ENCODE results near the gene SPRR2B.
"Not testable (repeated sequence)": the region's sequence is repeated elsewhere in the genome, so short reads cannot be mapped to it uniquely, and the experiment has no call there.

Gene SPRR2B

DNA sequence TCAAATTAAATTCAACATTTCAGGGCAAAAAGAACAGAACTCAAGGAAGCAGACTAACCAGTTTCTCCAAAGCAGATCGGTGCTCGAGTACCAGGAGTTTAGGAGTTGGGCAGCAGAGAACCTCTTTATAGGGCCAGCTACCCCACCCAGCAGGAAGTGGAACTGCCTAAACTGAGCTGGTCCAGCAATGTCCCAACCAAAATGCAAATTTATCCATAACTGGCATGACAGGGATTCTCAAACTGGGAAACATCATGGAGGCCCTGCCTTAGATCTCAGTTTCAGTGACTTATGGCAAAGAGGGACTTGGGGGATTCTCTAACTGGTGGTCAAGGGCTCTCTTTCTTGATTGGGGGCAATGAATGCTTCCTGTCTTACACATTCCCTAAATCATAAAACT is at the start of gene SPRR2B:
SPRR2B (minus strand) TSS at position 101 of the 400 bp plus-strand sequence. CDS start 772 bp downstream, outside the sequence.
- no peak for DNase-seq

DNA sequence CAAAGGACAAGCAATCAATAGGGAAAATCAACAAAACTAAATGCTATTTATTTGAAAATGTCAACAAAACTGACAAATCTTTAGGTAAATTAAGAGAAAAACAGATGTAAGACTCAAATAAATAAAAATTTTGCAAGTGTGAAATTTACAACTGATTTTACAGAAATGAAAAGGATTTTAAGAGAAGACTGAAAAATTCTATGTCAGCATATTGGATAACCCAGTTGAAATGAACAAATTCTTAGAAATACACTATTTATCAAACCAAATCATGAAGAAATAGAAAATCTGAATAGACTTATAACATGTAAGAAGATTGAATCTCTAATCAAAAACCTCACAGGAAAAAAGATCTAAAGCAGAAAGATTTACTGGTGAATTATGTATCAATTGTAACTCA is 49.5 kb upstream of the SPRR2B start:
- DNase-seq, result no peak

DNA sequence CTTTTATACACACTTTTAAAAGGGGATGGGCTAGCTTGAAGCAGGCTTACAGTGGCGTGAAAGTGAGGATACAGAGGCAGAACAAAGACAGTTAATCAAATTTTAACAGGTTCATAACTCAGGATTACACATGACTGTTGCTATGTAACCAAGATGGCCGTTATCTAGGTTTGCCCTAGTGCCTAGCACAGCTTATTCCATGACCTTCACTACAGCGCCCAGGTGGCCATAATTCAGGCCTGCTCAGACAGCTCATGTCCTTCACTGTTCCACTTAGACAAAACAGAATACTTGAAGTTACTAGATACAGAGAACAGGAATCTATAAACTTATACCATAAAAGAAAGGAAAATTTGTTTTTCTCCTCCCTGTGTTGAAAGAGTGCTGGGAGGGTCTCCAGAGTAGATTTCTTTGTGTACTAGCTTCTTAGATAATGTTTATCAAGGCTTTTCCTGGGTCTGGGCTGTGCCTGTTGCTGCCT is 48.1 kb upstream of the SPRR2B start:
- no peak for DNase-seq

DNA sequence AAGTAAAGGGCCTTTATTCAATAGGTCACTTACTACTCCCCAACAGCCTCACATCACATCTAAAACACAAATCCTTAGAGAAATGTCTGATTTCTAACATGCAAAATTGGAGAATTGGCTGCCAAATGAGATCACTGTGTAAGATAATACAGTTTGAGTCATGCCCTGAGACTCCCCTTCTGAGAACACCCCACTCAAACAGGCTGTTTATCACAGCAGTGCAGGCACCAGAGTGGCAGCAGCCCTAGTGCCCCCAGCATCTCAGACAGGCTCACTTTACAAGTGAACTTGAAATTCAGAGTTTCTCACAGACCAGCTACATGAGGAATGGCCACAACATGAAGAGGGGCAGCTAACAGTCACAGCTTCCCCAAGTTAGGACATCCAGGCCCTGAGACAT is 43.9 kb upstream of the SPRR2B start:
- DNase-seq, result not testable (repeated sequence)

- no peak for DNase-seq
Observed at GRCh38 chr1:153113416-153113815, 42.0 kb upstream of the SPRR2B start, which contains the start of gene SPRR2F. TSS of gene SPRR2F (minus strand) at chr1:153113516. CDS start at chr1:153112733, 783 bp downstream.

GRCh38 chr1:153112454-153112853 is 41.0 kb upstream of the SPRR2B start:
- DNase-seq, result not testable (repeated sequence)

DNA sequence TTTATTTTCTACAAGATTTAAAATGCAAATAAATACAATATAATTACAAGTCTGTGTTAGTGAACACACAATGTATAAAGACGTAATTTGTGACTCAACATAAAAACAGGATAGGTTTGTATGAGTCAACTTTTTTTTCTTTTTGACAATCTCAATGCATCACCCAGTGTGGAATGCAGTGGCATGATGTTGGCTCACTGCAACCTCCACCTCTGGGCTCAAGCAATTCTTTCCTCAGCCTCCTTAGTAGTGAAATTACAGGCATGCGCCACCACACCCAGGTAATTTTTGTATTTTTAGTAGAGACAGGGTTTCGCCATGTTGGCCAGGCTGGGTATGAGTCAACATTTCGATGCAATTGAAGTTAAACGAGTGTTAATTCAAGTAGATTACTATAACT is 28.8 kb upstream of the SPRR2B start:
- no peak for DNase-seq

DNA sequence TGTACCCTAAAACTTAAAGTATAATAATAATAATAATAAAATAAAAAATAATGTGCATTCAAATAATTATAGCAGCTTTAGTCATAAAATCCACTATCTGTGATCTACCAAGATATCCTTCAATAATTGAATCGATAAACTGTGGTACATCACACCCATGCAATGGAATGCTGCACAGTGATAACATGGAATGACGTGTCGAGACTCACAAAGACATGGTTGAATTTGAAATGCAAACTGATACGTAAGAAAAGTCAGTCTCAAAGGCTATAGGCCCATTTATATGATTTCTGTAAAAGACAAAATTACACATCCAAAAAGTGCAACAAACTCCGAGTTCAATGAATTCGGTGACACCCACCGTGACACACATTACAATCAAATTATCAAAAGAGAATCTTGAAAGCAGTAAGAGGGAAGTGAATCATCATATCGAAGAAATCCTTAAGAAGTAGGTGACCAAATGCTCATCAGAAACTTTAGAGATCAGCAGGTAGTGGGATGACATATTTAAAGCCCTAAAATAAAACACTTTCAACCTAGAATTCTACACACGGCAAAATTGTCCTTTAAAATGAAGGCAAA is 28.1 kb upstream of the SPRR2B start:
- no peak for DNase-seq

DNA sequence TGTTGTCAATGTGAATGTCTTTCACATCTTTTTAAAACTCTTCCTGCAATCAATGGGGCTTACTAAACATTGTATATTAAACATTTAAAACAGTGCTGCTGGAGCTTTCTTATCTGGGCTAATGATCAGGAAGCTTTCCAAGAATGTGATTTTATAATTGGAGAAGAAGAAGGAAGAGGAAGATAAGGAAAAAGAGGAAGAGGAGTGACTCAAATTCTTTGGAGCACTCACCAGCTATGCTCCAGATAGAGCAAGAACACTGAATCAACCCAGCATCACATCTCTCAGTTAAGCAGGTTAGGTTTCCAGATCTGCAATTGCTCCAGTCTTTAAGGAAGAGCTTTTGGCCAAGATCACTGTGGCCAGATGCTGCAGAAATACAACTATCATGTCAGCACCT is 24.4 kb upstream of the SPRR2B start:
- DNase-seq, result no peak

- DNase-seq, result no peak
Observed at GRCh38 chr1:153094426-153094825, 23.0 kb upstream of the SPRR2B start, which contains the start of gene SPRR2E. TSS of gene SPRR2E (minus strand) at chr1:153094526. CDS start at chr1:153093751, 775 bp downstream.

- no peak for DNase-seq
Observed at GRCh38 chr1:153087652-153088051, 16.2 kb upstream of the SPRR2B start.

DNA sequence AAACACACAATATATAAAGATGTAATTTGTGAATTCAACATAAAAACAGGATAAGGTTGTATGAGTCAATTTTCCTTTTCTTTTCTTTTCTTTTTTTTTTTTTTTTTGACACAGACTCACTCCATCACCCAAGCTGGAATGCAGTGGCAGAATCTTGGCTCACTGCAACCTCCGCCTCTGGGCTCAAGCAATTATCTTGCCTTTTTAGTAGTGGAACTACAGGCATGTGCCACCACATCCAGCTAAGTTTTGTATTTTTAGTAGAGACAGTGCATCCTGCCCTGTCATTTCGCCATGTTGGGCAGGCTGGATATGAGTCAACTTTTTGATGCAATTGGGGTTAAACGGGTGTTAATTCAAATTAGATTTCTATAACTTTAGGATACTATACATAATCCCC is 10.3 kb upstream of the SPRR2B start:
- DNase-seq, result no peak

GRCh38 chr1:153072806-153073726 is 1.7 kb upstream of the SPRR2B start:
- DNase-seq, result no peak

DNA sequence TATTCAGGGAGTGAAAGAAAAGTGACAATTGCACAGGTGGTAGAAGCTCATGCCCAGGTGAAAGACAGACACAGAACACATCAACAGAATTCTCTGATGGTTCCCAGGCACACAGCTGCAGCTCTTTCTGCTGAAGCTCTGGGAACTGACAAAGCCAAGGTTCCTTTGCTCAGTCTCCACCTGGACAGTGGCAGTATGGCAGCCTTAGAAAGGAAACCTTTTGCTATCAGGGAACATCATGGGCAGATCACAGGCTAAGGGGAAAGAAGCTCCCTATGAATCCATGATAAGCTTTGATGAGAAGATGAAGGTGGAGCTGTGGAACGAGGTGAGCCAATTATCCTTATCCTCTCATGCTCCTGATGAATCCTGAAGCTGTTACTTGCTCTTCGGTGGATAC is 1.2 kb downstream of the SPRR2B start:
- no peak for DNase-seq

DNA sequence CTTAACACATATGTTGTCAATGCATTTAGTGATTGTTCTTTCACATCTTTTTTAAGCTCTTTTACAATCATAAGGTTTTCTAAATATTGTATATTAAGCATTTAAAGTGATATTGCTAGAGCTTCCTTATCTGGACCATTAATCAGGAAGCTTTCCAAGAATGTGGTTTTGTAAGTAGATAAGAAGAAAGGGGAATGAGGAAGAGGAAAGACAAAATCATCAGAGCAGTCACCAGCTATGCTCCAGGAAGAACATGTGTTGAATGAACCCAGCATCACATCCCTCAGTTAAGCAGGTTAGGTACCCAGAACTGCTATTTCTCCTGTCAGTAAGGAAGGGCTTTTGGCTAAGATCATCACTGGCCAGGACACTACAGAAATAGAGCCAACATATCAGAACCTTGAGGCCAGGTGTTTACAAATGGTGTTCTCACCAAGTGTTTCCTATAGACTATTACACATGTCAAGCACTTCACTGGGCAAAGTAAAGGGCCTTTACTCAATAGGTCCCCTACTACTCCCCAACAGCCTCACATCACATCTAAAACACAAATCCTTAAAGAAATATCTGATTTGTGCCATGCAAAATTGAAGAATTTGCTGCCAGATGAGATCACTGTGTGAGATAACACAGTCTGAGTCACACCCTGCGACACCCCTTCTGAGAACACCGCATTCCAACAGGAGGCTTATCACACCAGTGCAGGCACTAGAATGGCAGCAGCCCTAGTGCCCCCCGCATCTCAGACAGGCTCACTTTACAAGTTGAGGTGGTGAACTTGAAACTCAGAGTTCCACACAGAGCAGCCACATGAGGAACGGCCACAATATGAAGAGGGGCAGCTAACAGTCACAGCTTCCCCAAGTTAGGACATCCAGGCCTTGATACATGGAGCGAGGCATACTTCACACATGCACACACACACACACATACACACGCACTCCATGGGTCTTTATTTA is 12.3 kb downstream of the SPRR2B start:
- no peak for DNase-seq

DNA sequence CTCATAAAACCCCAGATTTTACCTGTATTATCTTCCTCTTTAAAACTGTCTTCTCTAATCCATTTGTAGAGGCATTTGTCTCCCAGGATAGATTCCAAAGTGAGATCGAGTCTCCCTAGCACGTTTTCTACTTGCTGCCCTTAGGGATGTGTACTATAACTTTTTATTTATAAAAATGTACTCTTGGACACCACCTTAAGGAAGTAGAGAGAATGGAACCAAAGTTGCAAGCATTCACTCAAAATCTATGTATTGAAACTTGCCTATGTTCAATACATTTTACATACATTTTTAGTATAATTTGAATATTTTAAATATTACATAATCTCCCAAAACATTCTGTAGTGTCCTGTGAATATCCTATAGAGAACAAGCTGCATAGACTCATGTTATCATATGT is 13.3 kb downstream of the SPRR2B start:
- DNase-seq, result no peak

DNA sequence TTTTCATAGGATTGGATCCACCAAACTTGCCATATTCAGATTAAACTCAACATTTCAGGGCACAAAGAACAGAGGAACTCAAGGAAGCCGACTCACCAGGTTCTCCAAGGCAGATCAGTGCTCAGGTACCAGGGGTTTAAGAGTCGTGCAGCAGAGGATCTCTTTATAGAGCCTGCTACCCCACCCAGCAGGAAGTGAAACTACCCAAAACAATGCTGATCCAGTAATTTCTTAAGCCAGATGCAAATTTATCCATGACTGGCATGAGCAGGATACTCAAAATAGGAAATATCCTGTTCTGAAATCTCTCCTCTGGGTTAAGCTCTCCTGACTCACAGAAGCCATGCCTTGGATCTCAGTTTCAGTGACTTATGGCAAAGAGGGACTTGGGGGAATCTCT is 14.0 kb downstream of the SPRR2B start, which contains the start of gene SPRR2A:
SPRR2A (minus strand) TSS at position 138 of the 400 bp plus-strand sequence. CDS start 777 bp downstream, outside the sequence.
- no peak for DNase-seq

DNA sequence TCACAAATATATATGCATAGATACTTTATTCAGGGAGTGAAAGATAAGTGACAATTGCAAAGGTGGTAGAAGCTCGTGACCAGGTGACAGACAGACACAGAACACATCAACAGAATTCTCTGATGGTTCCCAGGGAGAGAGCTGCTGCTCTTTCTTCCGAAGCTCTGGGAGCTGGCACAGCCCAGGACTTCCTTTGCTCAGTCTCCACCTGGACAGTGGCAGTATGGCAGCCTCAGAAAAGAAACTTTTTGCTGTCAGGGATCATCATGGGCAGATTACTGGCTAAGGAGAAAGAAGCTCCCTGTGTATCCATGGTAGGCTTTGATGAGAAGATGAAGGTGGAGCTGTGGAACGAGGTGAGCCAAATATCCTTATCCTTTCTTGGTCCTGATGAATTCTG is 15.3 kb downstream of the SPRR2B start:
- DNase-seq, result not testable (repeated sequence)

GRCh38 chr1:153049211-153049610 is 22.2 kb downstream of the SPRR2B start:
- DNase-seq, result no peak

DNA sequence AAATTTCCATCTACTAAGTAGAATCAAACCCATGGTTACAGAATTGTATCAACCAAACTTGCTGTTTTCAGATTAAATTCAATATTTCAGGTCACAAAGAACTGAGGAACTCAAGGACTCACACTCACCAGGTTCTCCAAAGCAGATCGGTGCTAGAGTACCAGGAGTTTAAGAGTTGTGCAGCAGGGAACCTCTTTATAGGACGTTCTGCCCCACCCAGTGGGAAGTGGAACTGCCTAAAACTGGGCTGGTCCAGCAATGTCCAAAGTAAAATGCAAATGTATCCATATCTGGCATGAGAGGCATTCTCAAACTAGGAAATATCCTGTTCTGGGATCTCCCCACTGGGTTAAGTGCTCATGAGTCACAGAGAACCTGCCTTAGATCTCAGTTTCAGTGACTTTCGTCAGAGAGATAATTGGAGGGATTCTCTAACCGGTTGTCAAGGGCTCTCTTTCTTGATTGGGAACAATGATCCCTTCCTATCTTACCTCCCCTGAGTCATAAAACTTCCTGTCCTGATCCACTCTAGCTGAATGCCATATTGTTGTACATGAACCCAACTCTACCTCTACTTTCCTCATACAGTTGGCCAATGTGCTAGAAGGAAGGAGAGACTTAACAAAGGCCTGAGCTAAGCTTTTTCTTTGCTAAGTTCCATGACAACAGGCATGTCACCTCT is 30.3 kb downstream of the SPRR2B start, which contains the start of gene SPRR2D:
SPRR2D (minus strand) TSS at position 171 of the 682 bp plus-strand sequence. CDS start 774 bp downstream, outside the sequence.
- no peak for DNase-seq

DNA sequence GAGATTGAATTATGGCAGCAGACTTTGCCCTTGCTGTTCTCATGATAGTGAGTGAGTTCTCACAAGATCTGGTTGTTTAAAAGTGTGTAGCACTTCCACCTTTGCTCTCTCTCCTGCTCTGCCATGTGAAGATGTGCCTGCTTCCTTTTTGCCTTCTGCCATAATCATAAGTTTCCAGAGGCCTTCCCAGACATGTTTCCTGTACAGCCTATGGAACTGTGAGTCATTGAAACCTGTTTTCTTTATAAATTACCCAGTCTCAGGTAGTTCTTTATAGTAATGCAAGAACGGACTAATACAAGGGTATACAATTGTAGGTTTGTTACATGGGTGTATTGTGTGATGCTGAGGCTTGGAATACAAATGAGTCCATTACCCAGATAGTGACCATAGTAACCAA is 36.2 kb downstream of the SPRR2B start:
- DNase-seq, result no peak
